Measurements from ENCODE around the gene PRR19.

DNA sequence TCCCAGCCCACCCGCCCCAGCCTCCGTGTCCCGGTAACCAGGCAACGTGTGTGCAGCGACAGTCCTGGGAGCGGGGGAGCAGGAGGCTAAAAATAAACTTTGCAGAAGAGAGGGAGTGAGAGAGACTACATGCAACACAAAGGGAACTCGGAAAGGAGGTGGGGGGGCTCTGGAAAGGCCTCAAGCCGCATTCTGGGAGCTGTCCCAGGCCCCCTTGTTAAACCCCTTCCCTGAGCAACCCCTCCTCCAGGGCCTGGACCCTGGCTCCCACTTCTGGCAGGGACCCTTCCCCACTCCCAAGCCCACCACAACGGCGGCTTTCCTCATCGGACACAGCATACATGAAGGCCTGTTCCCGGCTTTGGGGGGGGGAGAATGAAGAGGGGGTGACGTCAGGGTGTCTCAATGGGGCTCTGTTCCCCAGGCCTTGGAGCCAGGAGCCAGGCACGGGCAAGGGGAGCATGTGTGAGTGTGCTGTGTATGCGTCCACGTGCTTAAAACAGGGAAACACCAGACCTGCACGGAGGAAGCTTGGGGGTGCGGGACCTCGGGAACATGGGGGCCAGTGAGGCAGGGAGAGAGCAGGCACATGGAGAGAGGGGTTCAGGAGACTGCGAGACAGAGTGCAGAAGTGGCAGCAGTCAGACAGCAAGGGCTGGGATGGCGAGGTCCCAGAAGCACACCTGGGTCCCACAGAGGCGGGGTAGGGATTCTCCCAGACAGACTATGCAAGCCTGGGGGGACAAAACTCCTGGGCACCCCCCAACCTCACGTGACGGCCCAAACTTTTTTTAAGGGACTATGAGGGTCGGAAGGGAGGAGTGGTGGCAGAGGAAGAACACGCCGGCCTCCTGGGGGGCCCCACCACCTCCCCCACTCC, 49.3 kb upstream of the PRR19 start:
- TF ChIP-seq, protein P1, sequence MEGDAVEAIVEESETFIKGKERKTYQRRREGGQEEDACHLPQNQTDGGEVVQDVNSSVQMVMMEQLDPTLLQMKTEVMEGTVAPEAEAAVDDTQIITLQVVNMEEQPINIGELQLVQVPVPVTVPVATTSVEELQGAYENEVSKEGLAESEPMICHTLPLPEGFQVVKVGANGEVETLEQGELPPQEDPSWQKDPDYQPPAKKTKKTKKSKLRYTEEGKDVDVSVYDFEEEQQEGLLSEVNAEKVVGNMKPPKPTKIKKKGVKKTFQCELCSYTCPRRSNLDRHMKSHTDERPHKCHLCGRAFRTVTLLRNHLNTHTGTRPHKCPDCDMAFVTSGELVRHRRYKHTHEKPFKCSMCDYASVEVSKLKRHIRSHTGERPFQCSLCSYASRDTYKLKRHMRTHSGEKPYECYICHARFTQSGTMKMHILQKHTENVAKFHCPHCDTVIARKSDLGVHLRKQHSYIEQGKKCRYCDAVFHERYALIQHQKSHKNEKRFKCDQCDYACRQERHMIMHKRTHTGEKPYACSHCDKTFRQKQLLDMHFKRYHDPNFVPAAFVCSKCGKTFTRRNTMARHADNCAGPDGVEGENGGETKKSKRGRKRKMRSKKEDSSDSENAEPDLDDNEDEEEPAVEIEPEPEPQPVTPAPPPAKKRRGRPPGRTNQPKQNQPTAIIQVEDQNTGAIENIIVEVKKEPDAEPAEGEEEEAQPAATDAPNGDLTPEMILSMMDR (conservative IDR thresholded peaks at IDR 0.05; ENCODE audit: low read depth, low read length): no peak
- TF ChIP-seq EZH2 (IDR thresholded peaks at IDR 0.05; ENCODE audit: low read length, unreplicated experiment): no peak

Measured in PC-3 (cell line).